ENCODE measurements around the gene BSPRY.

The BSPRY gene

GRCh38 chr9:113349445-113350094 lies at the start of gene BSPRY:
BSPRY (plus strand) TSS chr9:113349541; CDS start chr9:113349580, 39 bp downstream.
- DNase-seq: peak; percentile 48 to 61

GRCh38 chr9:113299800-113300292 lies 49.5 kb upstream of the BSPRY start:
- no peak for DNase-seq

- DNase-seq: no peak
Observed at GRCh38 chr9:113301548-113301947, 47.8 kb upstream of the BSPRY start.

- no peak for DNase-seq
Observed at GRCh38 chr9:113302792-113303418, 46.4 kb upstream of the BSPRY start, which contains the start of gene RNF183. RNF183 (minus strand) TSS chr9:113303376; CDS start chr9:113298184, 5,192 bp downstream.

- DNase-seq: no peak
Observed at GRCh38 chr9:113306566-113306965, 42.8 kb upstream of the BSPRY start.

GRCh38 chr9:113307396-113307975 lies 41.9 kb upstream of the BSPRY start:
- no peak for DNase-seq

GRCh38 chr9:113309204-113309813 lies 40.0 kb upstream of the BSPRY start:
- DNase-seq: no peak

GRCh38 chr9:113310538-113310937 lies 38.8 kb upstream of the BSPRY start:
- no peak for DNase-seq

- DNase-seq: no peak
Observed at GRCh38 chr9:113311961-113312360, 37.4 kb upstream of the BSPRY start.

- DNase-seq: no peak
Observed at GRCh38 chr9:113313261-113313660, 36.1 kb upstream of the BSPRY start.

GRCh38 chr9:113315231-113315630 lies 34.1 kb upstream of the BSPRY start:
- no peak for DNase-seq

- no peak for DNase-seq
Observed at GRCh38 chr9:113316030-113316429, 33.3 kb upstream of the BSPRY start.

- DNase-seq: no peak
Observed at GRCh38 chr9:113317777-113318176, 31.6 kb upstream of the BSPRY start.

GRCh38 chr9:113319054-113319453 lies 30.3 kb upstream of the BSPRY start:
- no peak for DNase-seq

GRCh38 chr9:113320051-113320450 lies 29.3 kb upstream of the BSPRY start:
- DNase-seq: no peak

GRCh38 chr9:113322671-113323070 lies 26.7 kb upstream of the BSPRY start:
- no peak for DNase-seq

GRCh38 chr9:113326230-113326629 lies 23.1 kb upstream of the BSPRY start:
- DNase-seq: no peak

GRCh38 chr9:113328045-113328782 lies 21.1 kb upstream of the BSPRY start:
- no peak for DNase-seq

- DNase-seq: no peak
Observed at GRCh38 chr9:113331780-113332179, 17.6 kb upstream of the BSPRY start.

GRCh38 chr9:113337714-113338113 lies 11.6 kb upstream of the BSPRY start:
- no peak for DNase-seq

GRCh38 chr9:113340011-113340699 lies 9.2 kb upstream of the BSPRY start, which contains the start of gene WDR31:
WDR31 (minus strand) TSS chr9:113340275; CDS start chr9:113332022, 8,253 bp downstream.
- DNase-seq: peak; percentile 91 to 93
